Measurements from ENCODE around the gene SPOCK1. TPM values are rescaled to one million over a fixed set of nuclear protein-coding genes. Genes with fewer than 3 reads are reported as not detected.

The SPOCK1 gene
- polyA plus RNA-seq, 3 donors: 1.8 to 5.7 (median 2.1) TPM

DNA sequence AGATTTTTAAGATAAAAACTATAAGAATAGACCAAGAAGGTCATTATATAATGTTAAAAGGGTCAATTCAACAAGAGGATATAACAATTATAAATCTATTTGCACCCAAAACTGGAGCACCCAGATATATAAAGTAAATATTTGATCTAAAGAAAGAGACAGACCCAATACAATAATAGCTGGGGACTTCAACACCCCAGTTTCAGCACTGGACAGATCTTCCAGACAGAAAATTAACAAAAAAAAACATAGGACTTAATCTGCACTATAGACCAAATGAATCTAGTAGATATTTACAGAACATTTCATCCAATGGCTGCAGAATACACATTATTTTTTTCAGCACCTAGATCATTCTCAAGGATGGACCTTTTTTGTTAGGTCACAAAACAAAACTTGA is 331.9 kb downstream of the SPOCK1 start:
- Mint-ChIP-seq H3K36me3 (no peaks in the 10 kb centered on the region), H3K27me3 (ENCODE audit: low read depth in 3 of 3) (peaks cover 0 to 4% (median 2%) of the 10 kb centered on the region in 3 donors), H3K4me1 (no peaks in the 10 kb centered on the region), H3K9me3 (peaks cover 0 to 4% (median 2%) of the 10 kb centered on the region in 7 donors), H3K4me3 (no peak overlapping the region), H3K27ac (no peak overlapping the region)
- no peak for TF ChIP-seq CTCF (IDR thresholded peaks at IDR 0.05)
- H3K9ac ChIP-seq (ENCODE audit: insufficient read depth, low read length, poor library complexity, severe bottlenecking): no peak overlapping the region
- no peak overlapping the region for H3K4me3 ChIP-seq (replicated peaks in 1 of 3; ENCODE audit: low read depth in 2 of 3, low read length in 3 of 3)
- no peak overlapping the region for H3K27ac ChIP-seq (ENCODE audit: low read depth in 1 of 2, low read length in 2 of 2)
- no peaks in the 10 kb centered on the region for H3K9me3 ChIP-seq (replicated peaks in 1 of 2; ENCODE audit: control insufficient read depth in 1 of 2, insufficient read depth in 1 of 2, low read length in 2 of 2)
- H3K4me2 ChIP-seq (replicated peaks; ENCODE audit: extremely low read depth, low read length, poor library complexity, severe bottlenecking): no peak overlapping the region
- H4K20me1 ChIP-seq (ENCODE audit: insufficient read depth, low read length): no peaks in the 10 kb centered on the region
- H2AFZ ChIP-seq (ENCODE audit: insufficient read depth, low read depth, low read length, poor library complexity, severe bottlenecking): no peak overlapping the region
- no peaks in the 10 kb centered on the region for H3K36me3 ChIP-seq (replicated peaks in 1 of 2; ENCODE audit: control insufficient read depth in 1 of 2, insufficient read depth in 2 of 2, low read length in 2 of 2)
- H3K79me2 ChIP-seq (ENCODE audit: insufficient read depth, low read length): no peaks in the 10 kb centered on the region
- no peaks in the 10 kb centered on the region for H3K27me3 ChIP-seq (ENCODE audit: control insufficient read depth in 2 of 2, insufficient read depth in 2 of 2, low read length in 2 of 2)
- DNase-seq: no peak
- intact Hi-C loops (cut with micrococcal nuclease): no loop called here
- no peaks in the 10 kb centered on the region for H3K4me1 ChIP-seq (ENCODE audit: control insufficient read depth in 1 of 2, insufficient read depth in 2 of 2, low read length in 2 of 2)

GRCh38 chr5:137164961-137165360 is 334.2 kb downstream of the SPOCK1 start:
- Histone ChIP-seq H3K27me3 (ENCODE audit: control insufficient read depth in 2 of 2, insufficient read depth in 2 of 2, low read length in 2 of 2) (no peaks in the 10 kb centered on the region), H4K20me1 (ENCODE audit: insufficient read depth, low read length) (no peaks in the 10 kb centered on the region), H3K4me2 (replicated peaks; ENCODE audit: extremely low read depth, low read length, poor library complexity, severe bottlenecking) (no peak overlapping the region), H2AFZ (ENCODE audit: insufficient read depth, low read depth, low read length, poor library complexity, severe bottlenecking) (no peak overlapping the region), H3K4me1 (ENCODE audit: control insufficient read depth in 1 of 2, insufficient read depth in 2 of 2, low read length in 2 of 2) (no peaks in the 10 kb centered on the region), H3K36me3 (replicated peaks in 1 of 2; ENCODE audit: control insufficient read depth in 1 of 2, insufficient read depth in 2 of 2, low read length in 2 of 2) (no peaks in the 10 kb centered on the region), H3K27ac (ENCODE audit: low read depth in 1 of 2, low read length in 2 of 2) (no peak overlapping the region), H3K4me3 (replicated peaks in 1 of 3; ENCODE audit: low read depth in 2 of 3, low read length in 3 of 3) (no peak overlapping the region), H3K79me2 (ENCODE audit: insufficient read depth, low read length) (no peaks in the 10 kb centered on the region), H3K9ac (ENCODE audit: insufficient read depth, low read length, poor library complexity, severe bottlenecking) (no peak overlapping the region), H3K9me3 (replicated peaks in 1 of 2; ENCODE audit: control insufficient read depth in 1 of 2, insufficient read depth in 1 of 2, low read length in 2 of 2) (no peaks in the 10 kb centered on the region)
- no peaks in the 10 kb centered on the region for H3K36me3 Mint-ChIP-seq
- H3K9me3 Mint-ChIP-seq: peaks cover 0 to 4% (median 2%) of the 10 kb centered on the region in 7 donors
- no peak overlapping the region for H3K27ac Mint-ChIP-seq
- DNase-seq: no peak
- no peaks in the 10 kb centered on the region for H3K4me1 Mint-ChIP-seq
- WGBS (ENCODE audit: insufficient coverage): no CpG with 5 or more reads among the region's 1 CpG
- H3K27me3 Mint-ChIP-seq (ENCODE audit: low read depth in 3 of 3): peaks cover 0 to 4% (median 0%) of the 10 kb centered on the region in 3 donors
- H3K4me3 Mint-ChIP-seq: no peak overlapping the region
- intact Hi-C loops (cut with micrococcal nuclease): no loop called here
- TF ChIP-seq CTCF (IDR thresholded peaks at IDR 0.05): no peak
